Measurements from ENCODE around the gene GTSE1. TPM values are rescaled to one million over a fixed set of nuclear protein-coding genes. Genes with fewer than 3 reads are reported as not detected.

Gene GTSE1
- total and polyA plus RNA-seq, 10 donors = 1.3 to 5.2 (median 3.0) TPM

DNA sequence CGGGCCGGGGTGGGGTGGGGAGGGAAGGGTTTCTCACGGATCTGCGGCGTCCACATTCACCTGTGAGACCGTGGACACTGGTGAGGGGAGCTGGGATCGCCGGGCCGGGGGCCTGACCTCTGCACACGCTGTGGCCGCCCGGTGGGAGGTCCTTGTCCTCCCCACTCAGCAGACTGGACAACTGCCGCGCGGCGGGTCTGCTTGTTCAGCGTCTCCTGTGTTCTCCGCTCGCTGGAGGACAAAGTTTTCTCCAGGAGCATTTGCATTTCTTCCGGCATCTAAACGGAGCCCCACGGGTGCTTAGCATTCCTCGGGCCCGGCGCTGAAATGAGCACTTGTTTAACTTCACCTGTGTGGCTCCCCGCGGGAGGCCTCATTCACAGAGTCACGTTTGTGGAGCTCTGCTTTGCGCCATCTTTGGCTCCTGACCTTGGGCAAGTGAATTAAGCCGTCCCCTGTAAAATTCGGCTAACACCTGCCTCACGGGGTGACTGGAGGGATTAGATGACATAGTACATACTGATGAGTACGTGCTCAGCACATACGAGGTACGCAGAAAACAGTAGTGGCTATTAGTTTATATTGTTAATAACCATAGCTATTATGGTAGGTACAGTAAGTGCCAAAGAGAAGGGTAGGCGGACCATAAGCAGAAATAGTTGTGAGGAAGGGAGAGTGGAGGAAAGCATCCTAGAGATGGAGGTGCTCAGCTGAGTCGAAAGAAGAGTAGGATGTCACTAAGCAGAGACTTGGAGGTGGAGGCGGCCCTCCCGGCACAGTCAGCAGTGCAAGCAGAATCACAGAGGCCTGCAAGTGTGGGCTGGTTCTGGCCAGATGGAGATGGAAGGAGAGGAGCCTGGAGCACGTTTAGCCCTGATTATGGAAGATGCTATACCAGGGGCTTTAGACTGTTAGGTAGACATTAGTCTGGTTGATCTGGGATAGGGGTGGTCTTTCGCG lies 39.7 kb downstream of the GTSE1 start:
- intact Hi-C loops (cut with DNase I; ENCODE audit: low total_unique reads) = no loop called here
- peaks cover 0 to 51% (median 35%) of the 10 kb centered on the region in 6 donors for H3K36me3 ChIP-seq
- H3K27me3 ChIP-seq (replicated peaks in 1 of 7) = no peaks in the 10 kb centered on the region
- TF ChIP-seq POLR2A (IDR thresholded peaks at IDR 0.05) (no peak), POLR2AphosphoS5 (IDR thresholded peaks at IDR 0.05) (no peak)
- TF ChIP-seq, protein P1, sequence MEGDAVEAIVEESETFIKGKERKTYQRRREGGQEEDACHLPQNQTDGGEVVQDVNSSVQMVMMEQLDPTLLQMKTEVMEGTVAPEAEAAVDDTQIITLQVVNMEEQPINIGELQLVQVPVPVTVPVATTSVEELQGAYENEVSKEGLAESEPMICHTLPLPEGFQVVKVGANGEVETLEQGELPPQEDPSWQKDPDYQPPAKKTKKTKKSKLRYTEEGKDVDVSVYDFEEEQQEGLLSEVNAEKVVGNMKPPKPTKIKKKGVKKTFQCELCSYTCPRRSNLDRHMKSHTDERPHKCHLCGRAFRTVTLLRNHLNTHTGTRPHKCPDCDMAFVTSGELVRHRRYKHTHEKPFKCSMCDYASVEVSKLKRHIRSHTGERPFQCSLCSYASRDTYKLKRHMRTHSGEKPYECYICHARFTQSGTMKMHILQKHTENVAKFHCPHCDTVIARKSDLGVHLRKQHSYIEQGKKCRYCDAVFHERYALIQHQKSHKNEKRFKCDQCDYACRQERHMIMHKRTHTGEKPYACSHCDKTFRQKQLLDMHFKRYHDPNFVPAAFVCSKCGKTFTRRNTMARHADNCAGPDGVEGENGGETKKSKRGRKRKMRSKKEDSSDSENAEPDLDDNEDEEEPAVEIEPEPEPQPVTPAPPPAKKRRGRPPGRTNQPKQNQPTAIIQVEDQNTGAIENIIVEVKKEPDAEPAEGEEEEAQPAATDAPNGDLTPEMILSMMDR (IDR thresholded peaks at IDR 0.05 in 8 of 11, conservative IDR thresholded peaks at IDR 0.05 in 3 of 11) = no peak
- H3K4me1 ChIP-seq = peaks cover 13 to 41% (median 23%) of the 10 kb centered on the region in 6 donors
- peak overlapping the region; percentile 86 to 100 (median 97) for H3K4me3 ChIP-seq
- no peaks in the 10 kb centered on the region for H3K9me3 ChIP-seq
- DNase-seq = peak; percentile 83
- WGBS, 5 donors = 13 to 21% (median 14%) methylated on average over 28 to 42 of the region's 42 CpGs
- H3K27ac ChIP-seq = peak overlapping the region; percentile 83 to 94 (median 88)

DNA sequence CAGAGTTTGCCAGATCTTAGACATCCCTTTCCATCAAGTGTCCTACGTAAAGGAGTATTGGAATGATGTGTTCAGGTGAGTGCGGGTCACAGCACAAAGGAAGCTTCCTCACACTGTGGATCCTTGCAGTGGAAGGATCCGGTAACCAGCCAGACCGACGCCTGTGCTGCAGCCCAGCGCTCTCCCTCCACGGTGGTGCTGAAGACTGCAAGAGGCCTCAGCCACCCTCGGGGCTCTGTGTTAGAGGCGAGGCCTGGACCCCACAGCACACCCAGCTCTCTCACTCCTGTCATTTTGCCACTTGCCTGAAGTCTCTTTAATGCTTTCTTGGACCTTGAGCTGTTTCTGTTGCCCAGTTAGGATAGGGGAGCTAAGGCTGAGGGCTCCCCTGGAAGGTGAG lies 41.2 kb downstream of the GTSE1 start:
- intact Hi-C loops (cut with DNase I; ENCODE audit: low total_unique reads) = no loop called here
- H3K4me3 ChIP-seq = no peak overlapping the region
- H3K27me3 ChIP-seq (replicated peaks in 1 of 7) = no peaks in the 10 kb centered on the region
- 92 to 95% (median 95%) methylated on average over 8 to 9 of the region's 9 CpGs for WGBS, 5 donors
- no peaks in the 10 kb centered on the region for H3K9me3 ChIP-seq
- TF ChIP-seq POLR2A (IDR thresholded peaks at IDR 0.05) (no peak), POLR2AphosphoS5 (IDR thresholded peaks at IDR 0.05) (no peak)
- TF ChIP-seq, protein P1 (IDR thresholded peaks at IDR 0.05 in 8 of 11, conservative IDR thresholded peaks at IDR 0.05 in 3 of 11) = no peak
- peak; percentile 42 for DNase-seq
- H3K36me3 ChIP-seq = peaks cover 0 to 55% (median 48%) of the 10 kb centered on the region in 6 donors
- no peak overlapping the region for H3K27ac ChIP-seq
- H3K4me1 ChIP-seq = peaks cover 13 to 41% (median 23%) of the 10 kb centered on the region in 6 donors

DNA sequence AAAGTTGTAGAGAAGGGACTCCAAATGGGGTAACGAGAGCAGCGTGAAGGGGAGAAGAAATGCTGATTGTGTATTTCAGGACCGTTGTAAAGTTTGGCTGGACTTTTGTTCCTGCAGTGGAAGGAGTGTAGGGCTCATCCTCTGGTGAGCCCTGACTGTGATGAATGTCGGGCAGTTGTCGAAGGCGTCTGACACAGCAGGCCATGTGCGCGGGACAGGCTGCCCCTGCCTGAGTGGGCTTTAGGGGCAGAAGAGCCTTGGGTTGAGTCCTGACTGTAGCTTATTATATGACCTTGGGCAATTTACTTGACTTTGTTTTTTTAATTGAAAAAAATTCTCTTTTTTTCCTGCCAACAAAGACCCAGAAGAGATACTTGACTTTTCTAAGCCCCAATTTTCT lies 42.0 kb downstream of the GTSE1 start:
- H3K4me1 ChIP-seq = peaks cover 13 to 41% (median 23%) of the 10 kb centered on the region in 6 donors
- H3K9me3 ChIP-seq = no peaks in the 10 kb centered on the region
- 96 to 97% (median 96%) methylated on average over 8 of the region's 8 CpGs for WGBS, 5 donors
- no peak overlapping the region for H3K27ac ChIP-seq
- intact Hi-C loops (cut with DNase I; ENCODE audit: low total_unique reads) = no loop called here
- TF ChIP-seq, protein P1 (IDR thresholded peaks at IDR 0.05 in 8 of 11, conservative IDR thresholded peaks at IDR 0.05 in 3 of 11) = no peak
- TF ChIP-seq POLR2A (IDR thresholded peaks at IDR 0.05) (no peak), POLR2AphosphoS5 (IDR thresholded peaks at IDR 0.05) (no peak)
- H3K4me3 ChIP-seq = no peak overlapping the region
- peak; percentile 25 for DNase-seq
- no peaks in the 10 kb centered on the region for H3K27me3 ChIP-seq (replicated peaks in 1 of 7)
- H3K36me3 ChIP-seq = peaks cover 0 to 63% (median 55%) of the 10 kb centered on the region in 6 donors

DNA sequence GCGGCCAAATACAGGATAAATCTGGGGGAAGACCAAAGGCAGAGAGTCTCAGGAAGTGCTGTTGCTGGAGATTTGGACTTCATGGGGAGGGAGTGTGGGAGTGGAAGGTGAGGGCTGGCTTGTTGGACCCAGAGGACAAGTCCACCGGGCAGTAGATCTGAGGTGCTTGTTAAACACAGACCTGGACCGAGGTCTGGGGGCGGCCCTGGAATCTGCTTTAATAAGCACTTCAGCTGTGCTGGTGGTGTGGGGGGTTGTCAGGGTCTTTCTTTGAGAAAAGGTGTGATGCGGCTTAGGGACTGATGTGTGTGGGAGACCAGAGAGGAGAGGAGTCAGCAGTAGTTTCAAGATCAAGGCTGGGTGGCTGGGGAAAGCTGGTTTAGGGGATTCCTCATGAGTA lies 43.3 kb downstream of the GTSE1 start:
- Histone ChIP-seq H3K4me3 (no peak overlapping the region), H3K27ac (no peak overlapping the region), H3K9me3 (no peaks in the 10 kb centered on the region), H3K4me1 (peaks cover 10 to 35% (median 19%) of the 10 kb centered on the region in 6 donors), H3K36me3 (peaks cover 0 to 76% (median 69%) of the 10 kb centered on the region in 6 donors), H3K27me3 (replicated peaks in 1 of 7) (no peaks in the 10 kb centered on the region)
- WGBS, 5 donors = 92 to 96% (median 95%) methylated on average over 5 of the region's 5 CpGs
- intact Hi-C loops (cut with DNase I; ENCODE audit: low total_unique reads) = no loop called here
- DNase-seq = peak; percentile 37
- TF ChIP-seq POLR2A (IDR thresholded peaks at IDR 0.05) (no peak), POLR2AphosphoS5 (IDR thresholded peaks at IDR 0.05) (no peak)
- TF ChIP-seq, protein P1 (IDR thresholded peaks at IDR 0.05 in 8 of 11, conservative IDR thresholded peaks at IDR 0.05 in 3 of 11) = no peak
